ENCODE measurements around the gene DNAJB14. TPM values are rescaled to one million over a fixed set of nuclear protein-coding genes. Genes with fewer than 3 reads are reported as not detected.

Gene DNAJB14
- total and polyA plus RNA-seq, 2 donors (not counting 1 experiment from before 2014, with no cell fraction given) = 14.4 to 64.9 TPM

DNA sequence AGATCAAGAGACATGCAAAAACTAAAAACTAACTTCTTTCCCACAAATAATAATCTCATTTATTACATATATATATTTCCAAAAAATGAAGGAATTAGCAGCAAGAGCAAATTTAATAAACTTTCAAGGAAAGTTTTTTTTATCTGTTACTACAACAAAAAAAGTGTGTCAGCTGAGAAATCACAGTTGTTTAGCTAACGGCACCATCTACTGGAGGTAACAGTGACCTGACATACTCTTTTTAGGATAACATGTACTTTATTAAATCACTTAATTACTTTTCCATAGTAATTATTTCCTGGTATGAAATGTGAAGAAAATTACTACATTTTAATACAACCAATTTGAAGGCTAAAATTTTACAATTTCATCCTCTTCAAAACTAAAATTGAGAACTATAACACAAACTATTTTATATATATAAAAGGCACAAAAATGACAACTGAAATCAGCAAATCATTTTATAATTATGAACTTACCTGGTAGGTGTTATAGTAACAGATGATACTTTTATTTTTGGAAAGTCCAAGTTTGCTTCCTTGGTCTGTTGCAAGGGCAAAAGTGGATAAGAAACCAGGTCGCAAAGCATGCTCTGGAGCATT, 61.3 kb downstream of the DNAJB14 start:
- peaks cover 2% of the 10 kb centered on the region for H3K4me1 Mint-ChIP-seq
- H3K4me3 ChIP-seq (ENCODE audit: control extremely low read depth in 1 of 5, extremely low read depth in 1 of 5, insufficient read depth in 1 of 5, low read depth in 2 of 5, low read length in 4 of 5) = no peak overlapping the region
- H2AFZ ChIP-seq (ENCODE audit: insufficient read depth, low read depth, low read length, poor library complexity, severe bottlenecking) = no peak overlapping the region
- DNase-seq (peak; percentile 68), ATAC-seq (ENCODE audit: low read depth) (no peak)
- H3K27ac ChIP-seq (ENCODE audit: low read length in 2 of 2) = no peak overlapping the region
- no peaks in the 10 kb centered on the region for H3K4me1 ChIP-seq (ENCODE audit: control insufficient read depth in 2 of 2, insufficient read depth in 2 of 2, low read length in 2 of 2)
- CTCF ChIA-PET = interaction anchor here (0.6 to 2.6 kb wide), 22 partner anchors 9 to 811 kb away, joined by 3 to 29 read pairs (median 4); partner anchors contain the start of gene LAMTOR3
- no CpG with 5 or more reads among the region's 2 CpGs for WGBS (ENCODE audit: insufficient coverage)
- peaks cover 15% of the 10 kb centered on the region for H3K79me2 ChIP-seq (ENCODE audit: control insufficient read depth, insufficient read depth, low read length)
- H4K20me1 ChIP-seq (ENCODE audit: control insufficient read depth, insufficient read depth, low read length, poor library complexity, severe bottlenecking) = no peaks in the 10 kb centered on the region
- peaks cover 8 to 33% of the 10 kb centered on the region in 2 experiments for H3K36me3 ChIP-seq (replicated peaks in 1 of 2; ENCODE audit: control extremely low read depth in 1 of 2, control insufficient read depth in 1 of 2, extremely low read depth in 1 of 2, insufficient read depth in 2 of 2, low read length in 1 of 2)
- H3K4me2 ChIP-seq (replicated peaks; ENCODE audit: low read depth, low read length, poor library complexity, severe bottlenecking) = no peak overlapping the region
- no peak overlapping the region for H3K4me3 Mint-ChIP-seq
- H3K27me3 ChIP-seq (replicated peaks in 1 of 4; ENCODE audit: control extremely low read depth in 1 of 4, control insufficient read depth in 3 of 4, insufficient read depth in 4 of 4, low read length in 3 of 4) = no peaks in the 10 kb centered on the region
- intact Hi-C loops (cut with micrococcal nuclease) = loop anchor here (1.0 to 10.0 kb wide), 4 partner anchors 74 to 420 kb away; no protein-coding TSS in a partner anchor
- H3K27me3 Mint-ChIP-seq = no peaks in the 10 kb centered on the region
- no peak for TF ChIP-seq EZH2 (IDR thresholded peaks at IDR 0.05; ENCODE audit: borderline replicate concordance, insufficient read depth, low read depth, low read length, poor library complexity, severe bottlenecking)
- TF ChIP-seq, protein P1, sequence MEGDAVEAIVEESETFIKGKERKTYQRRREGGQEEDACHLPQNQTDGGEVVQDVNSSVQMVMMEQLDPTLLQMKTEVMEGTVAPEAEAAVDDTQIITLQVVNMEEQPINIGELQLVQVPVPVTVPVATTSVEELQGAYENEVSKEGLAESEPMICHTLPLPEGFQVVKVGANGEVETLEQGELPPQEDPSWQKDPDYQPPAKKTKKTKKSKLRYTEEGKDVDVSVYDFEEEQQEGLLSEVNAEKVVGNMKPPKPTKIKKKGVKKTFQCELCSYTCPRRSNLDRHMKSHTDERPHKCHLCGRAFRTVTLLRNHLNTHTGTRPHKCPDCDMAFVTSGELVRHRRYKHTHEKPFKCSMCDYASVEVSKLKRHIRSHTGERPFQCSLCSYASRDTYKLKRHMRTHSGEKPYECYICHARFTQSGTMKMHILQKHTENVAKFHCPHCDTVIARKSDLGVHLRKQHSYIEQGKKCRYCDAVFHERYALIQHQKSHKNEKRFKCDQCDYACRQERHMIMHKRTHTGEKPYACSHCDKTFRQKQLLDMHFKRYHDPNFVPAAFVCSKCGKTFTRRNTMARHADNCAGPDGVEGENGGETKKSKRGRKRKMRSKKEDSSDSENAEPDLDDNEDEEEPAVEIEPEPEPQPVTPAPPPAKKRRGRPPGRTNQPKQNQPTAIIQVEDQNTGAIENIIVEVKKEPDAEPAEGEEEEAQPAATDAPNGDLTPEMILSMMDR (IDR thresholded peaks at IDR 0.05) = peak; percentile 81
- no peak overlapping the region for H3K9ac ChIP-seq (ENCODE audit: low read length)
- H3K9me3 ChIP-seq (ENCODE audit: control extremely low read depth in 1 of 3, control insufficient read depth in 2 of 3, insufficient read depth in 1 of 3, low read length in 2 of 3) = no peaks in the 10 kb centered on the region
- POLR2A ChIA-PET = interaction anchor here (0.5 kb wide), 1 partner anchor 34 kb away, joined by 9 read pairs; no protein-coding TSS in a partner anchor
- no peaks in the 10 kb centered on the region for H3K9me3 Mint-ChIP-seq (ENCODE audit: insufficient read depth)
- H3K27ac Mint-ChIP-seq = no peak overlapping the region

DNA sequence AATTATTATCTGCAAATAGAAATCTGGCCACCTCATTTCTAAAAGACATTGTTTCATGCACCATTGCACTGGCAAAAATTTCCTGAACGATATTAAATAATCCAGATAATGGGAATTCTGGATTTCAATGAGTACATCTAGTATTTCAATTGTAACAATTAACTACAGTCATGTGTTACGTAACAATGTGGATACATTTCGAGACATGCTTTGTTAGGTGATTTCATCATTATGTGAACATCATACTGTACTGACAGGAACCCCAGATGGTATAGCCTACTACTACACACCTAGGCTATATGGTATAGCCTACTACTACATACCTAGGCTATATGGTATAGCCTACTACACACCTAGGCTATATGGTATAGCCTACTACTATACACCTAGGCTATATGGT, 67.0 kb downstream of the DNAJB14 start:
- no peak for TF ChIP-seq EZH2 (IDR thresholded peaks at IDR 0.05; ENCODE audit: borderline replicate concordance, insufficient read depth, low read depth, low read length, poor library complexity, severe bottlenecking)
- TF ChIP-seq, protein P1 (IDR thresholded peaks at IDR 0.05) = no peak
- Mint-ChIP-seq H3K4me3 (no peak overlapping the region), H3K27me3 (no peaks in the 10 kb centered on the region), H3K9me3 (ENCODE audit: insufficient read depth) (no peaks in the 10 kb centered on the region), H3K4me1 (peaks cover 5% of the 10 kb centered on the region), H3K27ac (no peak overlapping the region)
- no peak overlapping the region for H3K4me3 ChIP-seq (ENCODE audit: control extremely low read depth in 1 of 5, extremely low read depth in 1 of 5, insufficient read depth in 1 of 5, low read depth in 2 of 5, low read length in 4 of 5)
- no peaks in the 10 kb centered on the region for H3K27me3 ChIP-seq (replicated peaks in 1 of 4; ENCODE audit: control extremely low read depth in 1 of 4, control insufficient read depth in 3 of 4, insufficient read depth in 4 of 4, low read length in 3 of 4)
- intact Hi-C loops (cut with micrococcal nuclease) = no loop called here
- H3K9ac ChIP-seq (ENCODE audit: low read length) = no peak overlapping the region
- peaks cover 5 to 53% of the 10 kb centered on the region in 2 experiments for H3K36me3 ChIP-seq (replicated peaks in 1 of 2; ENCODE audit: control extremely low read depth in 1 of 2, control insufficient read depth in 1 of 2, extremely low read depth in 1 of 2, insufficient read depth in 2 of 2, low read length in 1 of 2)
- ChIA-PET CTCF (interaction anchor here (0.9 kb wide), 1 partner anchor 69 kb away, joined by 3 read pairs; no protein-coding TSS in a partner anchor), POLR2A (no interaction called here)
- ATAC-seq (ENCODE audit: low read depth) (no peak), DNase-seq (no peak)
- H4K20me1 ChIP-seq (ENCODE audit: control insufficient read depth, insufficient read depth, low read length, poor library complexity, severe bottlenecking) = no peaks in the 10 kb centered on the region
- no peaks in the 10 kb centered on the region for H3K79me2 ChIP-seq (ENCODE audit: control insufficient read depth, insufficient read depth, low read length)
- no peak overlapping the region for H3K27ac ChIP-seq (ENCODE audit: low read length in 2 of 2)
- no peak overlapping the region for H3K4me2 ChIP-seq (replicated peaks; ENCODE audit: low read depth, low read length, poor library complexity, severe bottlenecking)
- H3K9me3 ChIP-seq (ENCODE audit: control extremely low read depth in 1 of 3, control insufficient read depth in 2 of 3, insufficient read depth in 1 of 3, low read length in 2 of 3) = no peaks in the 10 kb centered on the region
- no peaks in the 10 kb centered on the region for H3K4me1 ChIP-seq (ENCODE audit: control insufficient read depth in 2 of 2, insufficient read depth in 2 of 2, low read length in 2 of 2)
- no peak overlapping the region for H2AFZ ChIP-seq (ENCODE audit: insufficient read depth, low read depth, low read length, poor library complexity, severe bottlenecking)
- WGBS (ENCODE audit: insufficient coverage) = no CpG with 5 or more reads among the region's 3 CpGs
